Common myeloid progenitor, CD34-positive (primary cell): ENCODE data around the gene TACR2.

Source experiments
- CTCF ChIA-PET: fragments of 350-600 bp; sonication (Branson Sonifier 250); formaldehyde crosslinking; loops from one replicate; lab custom pipeline; 2021; ENCODE audit warnings: antibody characterized with exemption; lab: Charles Lee
- POLR2A ChIA-PET: fragments of 350-600 bp; sonication (Branson Sonifier 250); formaldehyde crosslinking; loops from one replicate; lab custom pipeline; 2021; ENCODE audit warnings: antibody characterized with exemption; lab: Charles Lee
- DNase-seq, 3 donors: peaks; one replicate each; pipeline versions ENCODE4 v3.0.0 to v3.0.0-alpha.2; 2013
- H3K27ac ChIP-seq, 2 experiments: 1 replicate in 1 of 2; 2 replicates in 1 of 2; pipeline ENCODE4 v1.7.0; 2013; ENCODE audit warnings: inconsistent platforms in 2 of 2, low read length in 2 of 2, mild to moderate bottlenecking in 2 of 2, low read depth in 1 of 2, moderate library complexity in 1 of 2; ENCODE audit not compliant: severe bottlenecking in 2 of 2, insufficient read depth in 1 of 2, poor library complexity in 1 of 2
- H3K27me3 ChIP-seq, 5 experiments: replicated peaks in 2 of 5; 1 replicate in 3 of 5; 2 replicates in 2 of 5; pipeline versions ENCODE4 v1.6.1 to v1.7.0; 2013; ENCODE audit warnings: low read length in 4 of 5, mild to moderate bottlenecking in 2 of 5, moderate library complexity in 2 of 5, inconsistent platforms in 1 of 5; ENCODE audit not compliant: insufficient read depth in 5 of 5, control insufficient read depth in 4 of 5
- H3K36me3 ChIP-seq, 4 experiments: 1 replicate in 2 of 4; 2 replicates in 2 of 4; pipeline versions ENCODE4 v1.6.1 to v1.7.0; 2013; ENCODE audit warnings: low read length in 3 of 4, control low read depth in 1 of 4, mild to moderate bottlenecking in 1 of 4; ENCODE audit not compliant: control insufficient read depth in 4 of 4, insufficient read depth in 4 of 4
- H3K4me1 ChIP-seq, 4 experiments: 1 replicate in 3 of 4; 2 replicates in 1 of 4; pipeline versions ENCODE4 v1.6.1 to v1.7.1; 2013; ENCODE audit warnings: low read length in 3 of 4, mild to moderate bottlenecking in 3 of 4, control low read depth in 1 of 4, inconsistent platforms in 1 of 4, moderate library complexity in 1 of 4; ENCODE audit not compliant: control insufficient read depth in 4 of 4, insufficient read depth in 4 of 4; ENCODE audit errors: control extremely low read depth in 1 of 4
- H3K4me3 ChIP-seq, 7 experiments: 1 replicate in 4 of 7; 2 replicates in 3 of 7; pipeline versions ENCODE4 v1.5.1 to v1.7.0; 2013; ENCODE audit warnings: mild to moderate bottlenecking in 7 of 7, low read length in 6 of 7, moderate library complexity in 6 of 7, inconsistent platforms in 2 of 7, low read depth in 2 of 7, control low read depth in 1 of 7; ENCODE audit not compliant: insufficient read depth in 4 of 7, control insufficient read depth in 1 of 7; ENCODE audit errors: extremely low read depth in 1 of 7
- H3K9me3 ChIP-seq, 5 experiments: 1 replicate in 4 of 5; 2 replicates in 1 of 5; pipeline versions ENCODE4 v1.6.1 to v1.7.1; 2013; ENCODE audit warnings: low read length in 4 of 5, mild to moderate bottlenecking in 2 of 5, inconsistent platforms in 1 of 5, low read depth in 1 of 5, moderate library complexity in 1 of 5; ENCODE audit not compliant: control insufficient read depth in 4 of 5, insufficient read depth in 2 of 5; ENCODE audit errors: control extremely low read depth in 1 of 5
- WGBS: methylation state at CpG from one replicate; pipeline ENCODE4 v1.1.5; 2013; ENCODE audit not compliant: insufficient coverage; 5-methylcytosine and 5-hydroxymethylcytosine counted together

Gene TACR2

DNA sequence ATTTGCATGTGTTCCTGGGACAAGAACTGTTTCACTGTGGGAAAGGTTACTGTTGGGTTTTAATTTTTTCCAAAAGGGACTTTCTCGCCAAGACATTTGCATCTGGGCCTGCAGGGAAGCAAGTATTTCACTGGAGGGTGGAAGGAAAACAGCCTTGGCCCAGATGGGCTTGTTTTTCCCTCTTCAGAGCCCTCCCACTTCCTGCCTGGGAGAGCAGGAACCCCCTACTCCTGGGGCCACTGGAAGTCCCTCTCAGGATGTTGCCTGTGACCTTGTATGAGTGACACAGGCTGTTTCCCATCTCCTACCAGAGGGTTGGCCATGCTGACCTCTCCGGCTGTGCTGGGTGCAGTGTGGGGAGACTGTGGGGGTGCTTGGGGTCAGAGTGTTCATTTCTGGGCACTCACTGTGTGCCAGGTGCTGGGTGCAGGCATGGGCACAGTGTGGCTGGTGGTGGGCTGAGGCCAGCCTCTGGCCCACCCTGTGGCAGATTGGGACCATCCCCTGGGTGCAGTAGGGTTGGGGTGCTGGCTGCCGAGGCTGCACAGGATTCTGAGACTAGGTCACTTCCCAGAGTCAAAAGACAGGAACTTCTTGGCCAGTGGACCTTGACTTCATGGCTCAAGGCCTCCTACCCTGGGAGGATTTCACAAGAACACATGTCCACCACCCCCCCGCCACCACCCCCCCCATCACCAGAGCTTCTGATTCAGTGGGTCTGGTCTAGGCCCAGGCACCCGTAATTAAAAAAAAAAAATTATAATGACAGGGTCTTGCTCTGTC lies 44.7 kb upstream of the TACR2 start:
- ChIA-PET CTCF (no interaction called here), POLR2A (no interaction called here)
- H3K36me3 ChIP-seq: no peaks in the 10 kb centered on the region
- no peak overlapping the region for H3K4me3 ChIP-seq
- no peak for DNase-seq
- no peaks in the 10 kb centered on the region for H3K27me3 ChIP-seq
- H3K9me3 ChIP-seq: no peaks in the 10 kb centered on the region
- WGBS: 90% methylated on average over 2 of the region's 5 CpGs
- H3K27ac ChIP-seq: no peak overlapping the region
- H3K4me1 ChIP-seq: peaks cover 0 to 47% (median 8%) of the 10 kb centered on the region in 4 experiments

DNA sequence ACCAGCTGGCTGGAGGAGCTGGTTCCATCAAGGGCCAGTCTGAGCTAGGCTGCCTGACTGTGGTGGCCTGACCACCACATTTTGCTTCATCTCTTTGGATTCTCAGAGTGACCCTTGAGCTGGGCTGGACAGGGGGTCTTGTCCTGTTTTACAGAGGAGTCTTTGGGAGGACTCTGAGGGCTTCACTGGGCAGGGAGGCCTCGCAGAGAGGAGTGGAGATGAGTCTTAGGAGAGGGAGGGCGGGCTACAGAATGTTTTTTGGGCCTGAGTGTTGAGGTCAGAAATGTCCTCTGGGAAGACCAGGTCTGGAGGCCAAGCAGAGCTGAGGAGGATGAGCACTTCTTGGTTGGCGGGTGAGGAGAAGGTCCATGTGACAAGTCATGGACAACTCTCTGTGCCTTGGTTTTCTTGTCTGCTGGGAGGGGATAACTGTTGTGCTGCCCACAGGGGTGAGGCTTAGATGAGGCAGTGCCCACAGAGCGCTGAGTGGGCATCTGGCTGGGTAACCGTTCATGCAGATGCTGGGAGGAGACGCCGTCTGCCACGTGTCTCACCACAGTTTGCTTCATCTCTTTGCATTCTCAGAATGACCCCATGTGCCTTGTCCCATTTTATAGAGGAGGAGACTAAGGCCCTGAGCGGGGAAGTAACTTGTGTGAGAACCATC lies 44.0 kb upstream of the TACR2 start:
- CTCF ChIA-PET: interaction anchor here (1.0 to 2.0 kb wide), 3 partner anchors 11 to 53 kb away, joined by 3 to 5 read pairs (median 4); no protein-coding TSS in a partner anchor
- WGBS: 96% methylated on average over 6 of the region's 9 CpGs

DNA sequence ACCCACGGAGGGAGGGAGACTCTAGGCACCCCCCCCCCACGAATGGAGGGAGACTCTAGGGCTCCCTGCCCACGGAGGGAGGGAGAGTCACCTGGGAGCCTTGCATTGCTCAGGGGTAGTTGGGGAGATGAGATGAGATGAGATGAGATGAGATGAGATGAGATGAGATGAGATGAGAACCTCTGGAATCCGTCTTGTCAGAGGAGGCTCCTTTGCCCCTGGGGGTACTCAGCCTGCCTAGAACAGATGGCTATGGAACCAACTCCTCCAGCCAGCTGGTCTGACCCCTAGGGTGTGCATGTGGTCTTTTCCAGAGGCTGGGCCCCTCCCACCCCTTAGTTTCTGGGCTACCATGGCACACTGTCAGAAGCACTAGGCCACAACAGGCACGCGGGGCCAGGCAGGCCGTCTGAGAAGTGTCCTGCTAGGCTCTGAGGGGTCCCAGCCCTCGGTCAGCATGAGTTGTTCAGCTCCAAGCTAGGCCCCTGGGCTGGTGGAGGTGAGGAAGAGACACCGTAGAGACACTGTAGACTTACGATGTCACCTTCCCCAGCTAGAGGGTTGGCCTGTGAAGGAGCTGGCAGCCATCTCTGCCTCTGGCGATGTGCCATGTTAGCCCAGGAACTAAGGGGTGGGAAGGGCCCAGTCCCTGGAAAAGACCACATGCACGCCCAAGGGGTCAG lies 43.3 kb upstream of the TACR2 start:
- Histone ChIP-seq H3K27ac (no peak overlapping the region), H3K27me3 (no peaks in the 10 kb centered on the region), H3K4me3 (no peak overlapping the region), H3K9me3 (no peaks in the 10 kb centered on the region), H3K4me1 (peaks cover 0 to 35% (median 2%) of the 10 kb centered on the region in 4 experiments), H3K36me3 (no peaks in the 10 kb centered on the region)
- ChIA-PET CTCF (interaction anchor here (1.0 to 2.0 kb wide), 3 partner anchors 10 to 52 kb away, joined by 3 to 5 read pairs (median 4); no protein-coding TSS in a partner anchor), POLR2A (no interaction called here)
- 96% methylated on average over 11 of the region's 12 CpGs for WGBS
- DNase-seq: no peak

More for the DNA sequence above, 44.0 kb upstream of the TACR2 start:
- peaks cover 0 to 40% (median 7%) of the 10 kb centered on the region in 4 experiments for H3K4me1 ChIP-seq
- H3K27ac ChIP-seq: no peak overlapping the region
- no peak overlapping the region for H3K4me3 ChIP-seq
- no peak for DNase-seq
- H3K36me3 ChIP-seq: no peaks in the 10 kb centered on the region
- H3K9me3 ChIP-seq: no peaks in the 10 kb centered on the region
- POLR2A ChIA-PET: no interaction called here
- H3K27me3 ChIP-seq: no peaks in the 10 kb centered on the region

- ChIA-PET CTCF (interaction anchor here (1.9 to 2.0 kb wide), 2 partner anchors 9 to 11 kb away, joined by 4 to 5 read pairs; no protein-coding TSS in a partner anchor), POLR2A (no interaction called here)
- DNase-seq: no peak
- H3K36me3 ChIP-seq: no peaks in the 10 kb centered on the region
- H3K9me3 ChIP-seq: no peaks in the 10 kb centered on the region
- no peaks in the 10 kb centered on the region for H3K27me3 ChIP-seq
- peaks cover 0 to 27% (median 0%) of the 10 kb centered on the region in 4 experiments for H3K4me1 ChIP-seq
- H3K4me3 ChIP-seq: no peak overlapping the region
- no peak overlapping the region for H3K27ac ChIP-seq
- 88% methylated on average over 8 of the region's 8 CpGs for WGBS
Observed at GRCh38 chr10:69459101-69459790, 42.5 kb upstream of the TACR2 start.

DNA sequence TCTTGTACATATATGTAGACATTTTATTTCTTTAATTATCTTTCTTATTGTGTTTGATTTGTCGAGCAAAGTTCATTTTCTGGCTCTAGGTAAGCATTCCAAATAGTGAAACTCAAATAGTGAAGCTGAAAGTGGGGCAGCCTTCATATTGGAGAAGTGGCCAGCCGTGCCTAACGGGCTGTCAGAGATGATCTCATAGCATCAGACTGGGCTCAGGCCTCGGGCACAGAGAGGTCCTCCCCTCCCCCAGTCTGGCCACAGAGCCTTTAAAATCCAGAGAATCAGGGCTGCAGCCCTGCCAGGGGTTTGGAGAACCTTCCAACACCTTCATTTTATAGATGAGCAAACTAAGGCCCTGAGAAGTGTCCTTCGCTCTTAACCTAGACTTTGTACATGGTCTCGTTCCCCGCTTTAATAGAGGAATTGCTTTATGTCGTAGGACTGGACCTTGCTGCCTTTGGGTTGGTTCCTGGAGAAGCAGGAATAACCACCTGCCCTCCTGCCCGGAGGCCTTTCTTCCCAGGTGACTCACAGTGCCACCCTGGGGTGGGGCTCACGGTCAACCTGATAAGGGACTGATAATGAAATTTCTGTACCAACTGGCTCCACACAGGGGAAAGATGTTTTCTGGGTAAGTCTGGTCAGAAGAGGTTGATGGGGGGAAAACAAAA lies 41.8 kb upstream of the TACR2 start:
- H3K4me1 ChIP-seq: peaks cover 0 to 24% (median 0%) of the 10 kb centered on the region in 4 experiments
- ChIA-PET POLR2A (no interaction called here), CTCF (interaction anchor here (1.9 to 2.5 kb wide), 3 partner anchors 9 to 10 kb away, joined by 4 to 12 read pairs (median 5); no protein-coding TSS in a partner anchor)
- no peaks in the 10 kb centered on the region for H3K36me3 ChIP-seq
- 87% methylated on average over 9 of the region's 10 CpGs for WGBS
- DNase-seq: no peak
- no peaks in the 10 kb centered on the region for H3K9me3 ChIP-seq
- no peak overlapping the region for H3K27ac ChIP-seq
- H3K4me3 ChIP-seq: no peak overlapping the region
- peaks cover 0 to 2% (median 0%) of the 10 kb centered on the region in 5 experiments for H3K27me3 ChIP-seq

DNA sequence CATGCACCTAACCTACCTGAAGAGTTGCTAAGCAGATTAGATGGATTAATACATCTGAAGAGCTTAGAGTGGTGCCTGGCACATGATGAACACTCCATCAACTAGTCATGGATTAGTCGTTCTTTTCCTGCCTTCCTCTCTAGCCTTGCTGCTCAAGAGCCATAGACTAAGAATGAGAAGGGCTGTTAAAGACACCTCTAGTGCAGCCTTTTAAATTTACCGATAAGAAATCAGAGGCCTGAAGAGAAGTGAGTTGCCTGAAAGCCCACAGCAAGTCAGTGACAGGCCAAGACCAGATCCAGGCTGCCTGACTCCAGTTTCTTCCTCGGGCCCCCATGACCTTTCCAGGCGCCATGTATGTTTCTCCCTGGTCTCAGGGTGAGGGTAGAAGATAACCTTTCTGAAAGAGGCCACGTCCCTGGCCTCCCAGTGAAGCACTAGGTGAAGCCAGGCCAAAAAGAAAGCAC lies 41.1 kb upstream of the TACR2 start:
- no peak for DNase-seq
- Histone ChIP-seq H3K4me3 (no peak overlapping the region), H3K36me3 (no peaks in the 10 kb centered on the region), H3K4me1 (peaks cover 0 to 24% (median 0%) of the 10 kb centered on the region in 4 experiments), H3K27ac (no peak overlapping the region), H3K9me3 (no peaks in the 10 kb centered on the region), H3K27me3 (peaks cover 0 to 9% (median 0%) of the 10 kb centered on the region in 5 experiments)
- CTCF ChIA-PET: interaction anchor here (2.5 kb wide), 1 partner anchor 9 kb away, joined by 12 read pairs; no protein-coding TSS in a partner anchor
- WGBS: 98% methylated on average over 5 of the region's 5 CpGs
- POLR2A ChIA-PET: no interaction called here
